Pancreas (tissue), 10 donors: Measurements from ENCODE around the gene PNKP. TPM values are rescaled to one million over a fixed set of nuclear protein-coding genes. Genes with fewer than 3 reads are reported as not detected.

Source experiments
- ATAC-seq, 4 donors: fragments of 200-7000 bp; cut with Tn5 transposase; one replicate each; pipeline versions ENCODE4 v1.8.0 to v1.9.1; 2020; ENCODE audit warnings: mild to moderate bottlenecking in 4 of 4, moderate library complexity in 4 of 4
- DNase-seq, 6 donors: peaks; one replicate each; pipeline ENCODE4 v3.0.0-alpha.2; 2020
- FAIRE-seq: peaks from 2 replicates; lab custom pipeline; 2012; peaks lifted over from hg19 to GRCh38; lab: Jason Lieb, UNC
- H3K27ac ChIP-seq, 4 donors: fragments of 200-600 bp; sonication (generic); 1 replicate in 3 of 4; 2 replicates in 1 of 4; pipeline versions ENCODE4 v1.5.0 to v1.8.0; 2020
- H3K27me3 ChIP-seq, 4 donors: fragments of 200-600 bp; one replicate each; pipeline ENCODE4 v1.8.0; 2021
- H3K36me3 ChIP-seq, 3 donors: fragments of 200-600 bp; sonication (generic) in 1 of 3; one replicate each; pipeline versions ENCODE4 v1.5.0 to v1.8.0; 2020 to 2021
- H3K4me1 ChIP-seq, 3 donors: fragments of 200-600 bp; one replicate each; pipeline ENCODE4 v1.8.0; 2021
- H3K4me3 ChIP-seq, 4 donors: fragments of 200-600 bp; sonication (generic) in 2 of 4; one replicate each; pipeline versions ENCODE4 v1.5.0 to v1.8.0; 2020 to 2021
- H3K9me3 ChIP-seq, 4 donors: fragments of 200-600 bp; one replicate each; pipeline ENCODE4 v1.8.0; 2021
- WGBS, 2 donors: extraction: QIAGEN DNeasy Blood & Tissue Kit; methylation state at CpG; one replicate each; pipeline ENCODE4 v1.1.7; 2013; 5-methylcytosine and 5-hydroxymethylcytosine counted together
- intact Hi-C, 3 donors: fragments of 100-400 bp; cut with DNase I; formaldehyde crosslinking; loops; one replicate each; pipeline versions ENCODE4 v1.11.1 to v1.14.2; 2022
- polyA plus RNA-seq, 2 donors: library from polyadenylated mRNA; stranded (reverse); fragments of 200-250 nt; gene quantifications; one replicate each; pipeline ENCODE4 v1.2.3, GENCODE V29; 2013
- total RNA-seq, 6 donors: library from RNA; stranded (reverse); fragmentation: NEBNext Ultra II Directional in 4 of 6; extraction: Animal tissue kit (Norgen Biotek cat#: 25700) in 4 of 6; gene quantifications; one replicate each; pipeline versions ENCODE4 v1.2.1 to v1.2.4, GENCODE V29; 2021 to 2023
- TF ChIP-seq, protein P1 (sequence below), 4 donors: fragments of 200-600 bp; sonication (generic) in 3 of 4; IDR thresholded peaks; one replicate each; pipeline versions ENCODE4 v1.5.0 to v1.8.0; 2021; ENCODE audit warnings: antibody characterized with exemption in 4 of 4
- donor health status: healthy with polysubstance abuse.
- donor health status: DM: no; HTN: no; CAD: no; lungs with moderate emphysema.
- donor health status: DM: no; HTN: no; CAD: no.
- donor health status: control.
- donor health status: control.
- donor health status: Bipolar disorder and iron deficiency.
- donor health status: DM: yes; HTN: yes; CAD: no.
- donor health status: DM: no; HTN: no; CAD: no.
- donor health status: DM: no; HTN: no; CAD: no.
- donor health status: DM: yes; HTN: yes; CAD: no.

Gene PNKP
- total and polyA plus RNA-seq, 8 donors, result 28.7 to 154 (median 43.7) TPM

- no peak for FAIRE-seq
- ATAC-seq, result no peak
- no peak for DNase-seq
Observed at GRCh38 chr19:49894879-49895565, 27.6 kb upstream of the PNKP start.

DNA sequence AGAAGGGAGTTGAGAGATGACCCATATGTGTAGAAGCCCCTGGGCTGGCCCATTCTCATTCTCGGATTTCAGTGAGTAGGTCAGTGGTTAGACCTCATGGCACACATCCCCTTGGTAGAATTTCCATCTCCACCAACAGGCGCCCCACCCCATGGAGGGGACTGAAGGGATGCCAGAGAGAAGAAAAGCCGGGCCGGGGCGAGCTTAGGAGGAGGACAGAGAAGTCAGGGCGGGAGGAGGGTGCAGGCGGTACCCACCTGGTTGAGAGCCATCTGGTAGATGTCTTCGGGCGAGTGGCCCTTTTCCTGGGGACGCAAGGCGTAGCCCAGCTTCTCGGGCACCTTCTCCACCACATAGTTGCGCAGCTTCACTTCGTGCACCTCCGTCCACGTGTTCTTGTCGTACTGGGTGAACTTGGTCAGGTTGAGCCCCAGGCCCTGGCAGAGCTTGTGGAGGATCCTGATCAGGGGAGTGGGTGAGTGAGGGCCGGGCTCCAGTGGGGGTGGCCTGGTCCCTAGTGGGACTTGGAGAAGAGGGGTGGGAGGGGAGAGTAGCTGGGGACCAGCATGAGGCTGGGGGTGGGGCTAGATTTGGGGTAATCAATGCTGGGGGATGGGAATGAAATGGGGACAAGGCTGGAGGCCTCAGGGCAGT, 26.8 kb upstream of the PNKP start:
- H3K4me1 ChIP-seq, result no peaks in the 10 kb centered on the region
- no peak for ATAC-seq
- H3K27ac ChIP-seq, result no peak overlapping the region
- no peak for FAIRE-seq
- intact Hi-C loops, result no loop called here
- TF ChIP-seq, protein P1, sequence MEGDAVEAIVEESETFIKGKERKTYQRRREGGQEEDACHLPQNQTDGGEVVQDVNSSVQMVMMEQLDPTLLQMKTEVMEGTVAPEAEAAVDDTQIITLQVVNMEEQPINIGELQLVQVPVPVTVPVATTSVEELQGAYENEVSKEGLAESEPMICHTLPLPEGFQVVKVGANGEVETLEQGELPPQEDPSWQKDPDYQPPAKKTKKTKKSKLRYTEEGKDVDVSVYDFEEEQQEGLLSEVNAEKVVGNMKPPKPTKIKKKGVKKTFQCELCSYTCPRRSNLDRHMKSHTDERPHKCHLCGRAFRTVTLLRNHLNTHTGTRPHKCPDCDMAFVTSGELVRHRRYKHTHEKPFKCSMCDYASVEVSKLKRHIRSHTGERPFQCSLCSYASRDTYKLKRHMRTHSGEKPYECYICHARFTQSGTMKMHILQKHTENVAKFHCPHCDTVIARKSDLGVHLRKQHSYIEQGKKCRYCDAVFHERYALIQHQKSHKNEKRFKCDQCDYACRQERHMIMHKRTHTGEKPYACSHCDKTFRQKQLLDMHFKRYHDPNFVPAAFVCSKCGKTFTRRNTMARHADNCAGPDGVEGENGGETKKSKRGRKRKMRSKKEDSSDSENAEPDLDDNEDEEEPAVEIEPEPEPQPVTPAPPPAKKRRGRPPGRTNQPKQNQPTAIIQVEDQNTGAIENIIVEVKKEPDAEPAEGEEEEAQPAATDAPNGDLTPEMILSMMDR (IDR thresholded peaks at IDR 0.05), result no peak
- H3K9me3 ChIP-seq, result no peaks in the 10 kb centered on the region
- H3K27me3 ChIP-seq, result no peaks in the 10 kb centered on the region
- DNase-seq, result no peak
- whole genome bisulfite sequencing, 2 donors, result 89 to 91% methylated on average over 18 of the region's 18 CpGs
- no peaks in the 10 kb centered on the region for H3K36me3 ChIP-seq
- H3K4me3 ChIP-seq, result no peak overlapping the region

More at GRCh38 chr19:49894879-49895565, 27.6 kb upstream of the PNKP start:
- WGBS, 2 donors, result 78 to 82% methylated on average over 15 to 17 of the region's 17 CpGs
- TF ChIP-seq, protein P1 (IDR thresholded peaks at IDR 0.05), result no peak
- Histone ChIP-seq H3K27ac (no peak overlapping the region), H3K4me1 (no peaks in the 10 kb centered on the region), H3K27me3 (no peaks in the 10 kb centered on the region), H3K36me3 (no peaks in the 10 kb centered on the region), H3K9me3 (no peaks in the 10 kb centered on the region), H3K4me3 (no peak overlapping the region)
- intact Hi-C loops, result no loop called here

GRCh38 chr19:49892716-49893115, 25.3 kb upstream of the PNKP start:
- TF ChIP-seq, protein P1 (IDR thresholded peaks at IDR 0.05), result no peak
- Histone ChIP-seq H3K4me3 (no peak overlapping the region), H3K4me1 (no peaks in the 10 kb centered on the region), H3K9me3 (no peaks in the 10 kb centered on the region), H3K36me3 (no peaks in the 10 kb centered on the region), H3K27ac (no peak overlapping the region), H3K27me3 (no peaks in the 10 kb centered on the region)
- intact Hi-C loops, result no loop called here
- DNase-seq (no peak), ATAC-seq (no peak), FAIRE-seq (no peak)
- WGBS, 2 donors, result 91 to 92% methylated on average over 1 of the region's 1 CpG

DNA sequence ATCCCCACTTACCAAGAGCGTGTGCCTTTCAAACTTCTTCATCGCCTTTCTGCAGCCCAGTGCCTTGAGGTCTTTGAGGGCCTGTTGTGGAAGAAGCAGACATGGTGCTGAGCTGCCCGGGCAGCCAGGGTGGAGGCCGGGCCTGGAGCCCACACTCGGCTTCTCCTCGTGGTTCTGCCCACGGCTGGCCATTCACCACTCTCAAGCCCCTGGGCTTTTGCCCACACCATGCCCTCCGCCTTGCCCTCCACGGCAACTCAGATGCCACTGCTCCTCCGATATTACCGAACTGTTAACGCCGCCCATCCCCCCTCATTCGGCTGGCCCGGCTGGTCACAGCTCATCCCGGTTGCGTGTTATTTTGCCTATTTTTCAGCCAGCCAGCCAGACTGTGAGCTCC, 24.0 kb upstream of the PNKP start:
- DNase-seq (no peak), FAIRE-seq (no peak), ATAC-seq (no peak)
- H3K9me3 ChIP-seq, result no peaks in the 10 kb centered on the region
- no peaks in the 10 kb centered on the region for H3K36me3 ChIP-seq
- TF ChIP-seq, protein P1 (IDR thresholded peaks at IDR 0.05), result no peak
- intact Hi-C loops, result no loop called here
- no peak overlapping the region for H3K4me3 ChIP-seq
- no peaks in the 10 kb centered on the region for H3K4me1 ChIP-seq
- H3K27me3 ChIP-seq, result no peaks in the 10 kb centered on the region
- no peak overlapping the region for H3K27ac ChIP-seq
- WGBS, 2 donors, result 86 to 90% methylated on average over 17 of the region's 17 CpGs
